GM12873 (cell line): ENCODE measurements around the gene UBE2M.

Experiments
- CTCF ChIP-seq: IDR thresholded peaks from 2 replicates; pipeline ENCODE4 v1.5.1; 2012; ENCODE audit warnings: low read depth, mild to moderate bottlenecking, moderate library complexity, low read length, control low read depth; ENCODE audit not compliant: insufficient read depth; ENCODE audit errors: missing control alignments

The UBE2M gene

DNA sequence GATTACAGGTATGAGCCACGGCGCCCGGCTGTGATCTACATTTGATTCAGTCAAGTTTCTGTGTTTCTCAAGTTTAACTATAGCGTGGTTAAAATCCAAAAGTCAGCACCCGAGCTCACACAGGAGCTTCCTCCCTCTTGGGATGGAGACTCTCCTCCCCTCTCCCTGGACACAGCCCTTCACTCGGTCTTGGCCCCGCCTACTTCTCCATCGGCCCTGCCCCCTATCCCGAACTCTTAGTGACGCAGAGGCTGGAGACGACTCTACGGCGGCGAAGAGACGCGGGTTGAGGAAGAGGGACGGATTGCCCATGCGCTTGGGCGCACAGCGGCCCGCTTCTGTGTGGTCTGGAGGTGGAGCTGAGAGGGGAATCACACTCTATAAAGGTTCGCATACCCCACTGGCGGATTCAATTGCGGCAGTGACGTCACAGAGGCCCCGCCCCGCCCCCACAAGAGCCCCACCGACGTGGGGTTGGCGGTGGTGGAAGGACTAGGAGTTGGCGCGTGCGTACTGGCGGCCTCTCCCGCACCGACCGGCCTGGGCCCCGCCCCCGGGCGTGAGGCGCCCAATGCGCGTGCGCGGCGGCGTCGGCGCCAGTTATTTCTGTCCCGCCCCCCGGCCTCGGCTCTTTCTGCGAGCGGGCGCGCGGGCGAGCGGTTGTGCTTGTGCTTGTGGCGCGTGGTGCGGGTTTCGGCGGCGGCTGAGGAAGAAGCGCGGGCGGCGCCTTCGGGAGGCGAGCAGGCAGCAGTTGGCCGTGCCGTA, 14.4 kb downstream of the UBE2M start, which contains the start of gene TRIM28:
TRIM28 (plus strand) TSS at position 239 of the 765 bp plus-strand sequence. CDS start 694 bp downstream, outside the sequence.
- no peak for TF ChIP-seq CTCF

DNA sequence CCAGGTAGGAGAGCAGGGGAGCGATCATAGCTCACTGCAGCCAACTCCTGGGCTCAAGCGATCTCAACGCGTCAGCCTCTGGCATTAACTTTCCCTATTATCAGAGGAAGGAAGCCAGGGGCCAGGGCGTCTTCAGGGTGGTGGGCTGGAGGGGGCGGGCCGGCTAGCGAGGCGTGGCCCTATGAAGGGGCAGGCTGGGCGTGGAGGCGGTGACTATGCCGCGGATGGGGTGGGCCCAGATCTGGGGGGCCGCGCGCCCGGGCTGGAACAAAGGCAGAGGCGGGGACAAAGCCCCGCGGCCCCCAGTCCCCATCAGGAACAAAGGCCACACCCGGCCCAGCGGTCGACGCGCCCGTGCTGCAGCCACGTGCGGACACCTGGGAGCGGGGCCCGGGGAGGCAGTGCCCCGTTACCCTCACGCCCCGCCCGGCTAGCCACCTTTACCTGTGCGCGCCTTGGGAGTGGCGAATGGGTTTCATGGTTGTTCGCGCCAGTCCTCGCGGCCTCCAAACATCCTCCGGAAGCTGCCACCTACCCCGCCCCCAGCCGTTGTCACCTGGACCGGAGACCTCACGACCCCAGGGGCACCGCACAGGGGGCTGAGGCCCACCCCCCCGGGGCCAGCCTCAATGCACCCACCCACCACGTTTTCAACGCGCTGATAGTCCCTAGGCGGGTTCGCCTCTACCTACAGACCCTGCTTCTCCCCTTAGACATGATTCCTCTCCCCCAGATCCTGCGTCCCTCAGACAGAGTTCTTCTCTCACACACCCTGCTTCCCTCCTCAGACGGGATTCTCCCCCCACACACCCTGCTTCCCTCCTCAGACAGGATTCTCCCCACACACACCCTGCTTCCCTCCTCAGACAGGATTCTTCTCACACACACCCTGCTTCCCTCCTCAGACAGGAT, 19.9 kb downstream of the UBE2M start:
- TF ChIP-seq CTCF = no peak

GRCh38 chr19:58536852-58537798, 21.3 kb downstream of the UBE2M start:
- no peak for TF ChIP-seq CTCF

- TF ChIP-seq CTCF = no peak
Observed at GRCh38 chr19:58535857-58536256, 22.6 kb downstream of the UBE2M start.

DNA sequence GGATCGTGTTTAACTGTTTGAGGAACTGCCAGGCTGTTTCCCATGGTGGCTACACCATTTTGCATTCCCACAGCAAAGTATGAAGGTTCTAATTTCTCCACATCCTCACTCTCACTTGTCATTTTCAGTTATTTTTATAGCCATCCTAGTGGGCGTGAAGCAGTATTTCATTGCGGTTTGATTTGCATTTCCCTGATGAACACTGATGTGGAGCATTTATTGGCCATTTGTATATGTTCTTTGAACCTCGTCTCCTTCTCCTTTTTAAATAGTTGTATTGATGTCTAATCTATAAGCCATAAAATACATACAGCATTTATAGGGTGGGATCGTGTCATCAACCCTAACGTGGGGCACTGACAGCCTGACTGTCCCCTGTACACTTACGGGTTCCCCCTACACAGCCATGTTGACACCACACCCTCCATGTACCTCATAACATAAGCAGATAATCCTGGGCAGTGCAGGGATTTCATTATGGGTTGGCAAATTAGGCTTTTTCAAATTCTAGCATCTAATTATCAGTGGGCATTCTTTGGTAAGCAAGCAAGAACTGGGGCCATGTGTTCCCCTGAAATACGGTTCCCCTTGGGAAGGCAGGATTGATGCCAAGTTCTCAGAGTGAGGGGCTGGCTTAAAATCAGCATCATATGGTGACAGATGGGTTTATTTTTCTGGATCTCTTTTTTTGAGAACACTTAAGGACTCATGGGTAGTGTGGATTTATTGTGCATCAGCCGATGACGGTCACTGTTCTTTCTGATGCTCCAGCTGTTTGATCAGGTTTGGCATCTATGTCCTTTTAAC, 27.2 kb downstream of the UBE2M start:
- TF ChIP-seq CTCF = no peak

DNA sequence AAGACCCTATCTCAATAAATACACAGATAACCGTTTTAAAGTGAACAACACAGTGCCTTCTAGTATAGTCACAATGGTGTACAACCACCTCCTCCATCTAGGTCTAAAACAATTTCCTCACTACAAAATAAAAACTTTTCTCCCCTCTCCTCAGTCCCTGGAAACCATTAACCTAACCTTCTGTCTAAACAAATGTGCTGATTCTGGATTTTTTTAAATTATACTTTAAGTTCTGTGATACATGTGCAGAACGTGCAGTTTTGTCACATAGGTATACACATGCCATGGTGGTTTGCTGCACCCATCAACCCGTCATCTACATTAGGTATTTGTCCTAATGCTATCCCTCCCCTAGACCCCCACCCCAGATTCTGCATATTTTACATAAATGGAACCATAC, 29.0 kb downstream of the UBE2M start:
- TF ChIP-seq CTCF = no peak
